Coronary artery (tissue), 2 donors: Measurements from ENCODE around the gene CLPTM1L.

Experiments used
- DNase-seq: peaks from one replicate; pipeline ENCODE4 v3.0.0-alpha.2; 2017; ENCODE audit warnings: low spot score
- H3K27ac ChIP-seq, 2 donors: fragments of 200-600 bp; sonication (generic); one replicate each; pipeline ENCODE4 v1.5.1; 2016 to 2019
- H3K4me3 ChIP-seq: fragments of 200-600 bp; sonication (generic); 2 replicates; pipeline ENCODE4 v1.5.1; 2016; ENCODE audit warnings: mild to moderate bottlenecking, moderate library complexity
- TF ChIP-seq, protein P1 (sequence below): fragments of 200-600 bp; sonication (generic); IDR thresholded peaks from one replicate; pipeline ENCODE4 v1.5.1; 2019; ENCODE audit warnings: antibody characterized with exemption

The CLPTM1L gene

DNA sequence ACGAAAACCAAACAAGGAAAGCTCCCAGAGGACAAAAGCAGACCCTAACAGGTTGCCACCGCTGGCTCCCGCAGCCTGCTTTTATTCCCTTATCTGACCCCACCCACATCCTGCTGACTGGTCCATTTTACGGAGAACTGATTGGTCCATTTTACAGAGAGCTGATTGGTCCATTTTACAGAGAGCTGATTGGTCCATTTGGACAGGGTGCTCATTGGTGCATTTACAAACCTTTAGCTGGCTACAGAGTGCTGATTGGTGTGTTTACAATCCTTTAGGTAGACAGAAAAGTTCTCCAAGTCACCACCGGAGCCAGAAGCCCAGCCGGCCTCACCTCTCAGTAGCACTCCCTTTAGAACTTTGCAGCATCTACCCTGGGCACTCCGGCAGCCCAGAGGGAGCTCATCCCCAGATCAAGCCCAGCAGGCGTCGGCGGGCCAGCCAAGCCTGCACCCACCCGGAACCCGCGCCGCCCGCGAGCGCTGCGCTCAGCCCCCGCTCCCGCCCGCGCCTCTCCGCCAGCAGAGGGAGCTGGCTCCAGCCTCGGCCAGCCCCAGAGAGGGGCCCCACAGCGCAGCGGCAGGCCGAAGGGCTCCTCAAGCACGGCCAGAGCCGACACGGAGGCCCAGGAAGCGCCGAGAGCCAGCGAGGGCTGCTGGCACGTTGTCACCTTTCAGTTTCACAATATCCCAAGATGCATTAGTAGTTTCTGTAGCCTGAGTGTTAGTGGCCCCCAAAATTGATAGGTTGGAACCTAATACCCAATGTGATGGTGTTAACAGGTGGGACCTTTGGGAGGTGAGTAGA is 35.3 kb upstream of the CLPTM1L start:
- no peak for DNase-seq
- H3K4me3 ChIP-seq: peak overlapping the region; percentile 57
- TF ChIP-seq, protein P1, sequence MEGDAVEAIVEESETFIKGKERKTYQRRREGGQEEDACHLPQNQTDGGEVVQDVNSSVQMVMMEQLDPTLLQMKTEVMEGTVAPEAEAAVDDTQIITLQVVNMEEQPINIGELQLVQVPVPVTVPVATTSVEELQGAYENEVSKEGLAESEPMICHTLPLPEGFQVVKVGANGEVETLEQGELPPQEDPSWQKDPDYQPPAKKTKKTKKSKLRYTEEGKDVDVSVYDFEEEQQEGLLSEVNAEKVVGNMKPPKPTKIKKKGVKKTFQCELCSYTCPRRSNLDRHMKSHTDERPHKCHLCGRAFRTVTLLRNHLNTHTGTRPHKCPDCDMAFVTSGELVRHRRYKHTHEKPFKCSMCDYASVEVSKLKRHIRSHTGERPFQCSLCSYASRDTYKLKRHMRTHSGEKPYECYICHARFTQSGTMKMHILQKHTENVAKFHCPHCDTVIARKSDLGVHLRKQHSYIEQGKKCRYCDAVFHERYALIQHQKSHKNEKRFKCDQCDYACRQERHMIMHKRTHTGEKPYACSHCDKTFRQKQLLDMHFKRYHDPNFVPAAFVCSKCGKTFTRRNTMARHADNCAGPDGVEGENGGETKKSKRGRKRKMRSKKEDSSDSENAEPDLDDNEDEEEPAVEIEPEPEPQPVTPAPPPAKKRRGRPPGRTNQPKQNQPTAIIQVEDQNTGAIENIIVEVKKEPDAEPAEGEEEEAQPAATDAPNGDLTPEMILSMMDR: peak; percentile 25
- H3K27ac ChIP-seq: no peak overlapping the region

GRCh38 chr5:1378866-1379659 is 34.2 kb upstream of the CLPTM1L start:
- DNase-seq: no peak
- TF ChIP-seq, protein P1: no peak

DNA sequence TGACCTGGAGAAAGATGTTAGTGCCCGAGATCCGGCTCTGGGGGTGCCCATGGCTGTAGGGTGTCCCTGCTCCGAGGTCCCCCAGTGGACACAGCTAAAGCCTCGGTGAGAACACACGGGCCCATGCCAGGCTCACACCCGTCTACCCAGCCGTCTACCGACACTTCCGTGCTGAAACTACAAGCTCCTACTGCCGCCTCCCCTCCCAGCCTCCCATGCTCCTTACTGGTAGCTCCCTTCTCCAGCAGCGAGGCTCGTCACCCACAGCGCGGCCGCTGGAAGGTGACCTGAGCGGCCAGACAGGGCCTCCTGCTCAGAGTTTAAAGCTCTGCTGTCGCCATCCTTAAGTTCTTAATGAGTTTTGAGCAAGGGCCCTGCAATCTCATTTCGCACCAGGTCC is 33.2 kb upstream of the CLPTM1L start:
- TF ChIP-seq, protein P1: no peak
- Histone ChIP-seq H3K27ac (no peak overlapping the region), H3K4me3 (no peak overlapping the region)
- DNase-seq: no peak

More at GRCh38 chr5:1378866-1379659, 34.2 kb upstream of the CLPTM1L start:
- H3K27ac ChIP-seq: no peak overlapping the region
- no peak overlapping the region for H3K4me3 ChIP-seq

DNA sequence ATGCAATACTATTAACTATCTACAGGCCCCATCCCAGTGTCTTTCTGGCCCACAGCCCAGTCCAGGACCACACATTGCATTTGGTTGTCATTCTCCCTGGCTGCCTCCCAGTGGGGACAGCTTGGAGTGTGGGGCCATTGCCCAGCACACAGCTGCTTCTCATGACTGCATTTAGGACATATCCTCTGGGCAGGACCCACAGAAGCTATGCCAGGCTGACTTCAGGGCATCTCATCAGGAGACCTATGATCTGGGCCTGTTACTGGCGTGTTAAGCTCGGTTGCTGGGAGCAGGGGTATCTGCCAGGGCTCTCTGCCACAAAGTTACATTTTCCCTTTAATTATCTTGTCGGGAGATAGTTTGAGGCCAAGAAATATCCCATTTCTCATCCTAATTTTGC is 32.1 kb upstream of the CLPTM1L start:
- TF ChIP-seq, protein P1: no peak
- no peak for DNase-seq
- no peak overlapping the region for H3K4me3 ChIP-seq

GRCh38 chr5:1375871-1376810 is 31.2 kb upstream of the CLPTM1L start:
- H3K4me3 ChIP-seq: no peak overlapping the region
- DNase-seq: no peak
- H3K27ac ChIP-seq: no peak overlapping the region
- TF ChIP-seq, protein P1: no peak

More for the DNA sequence above, 32.1 kb upstream of the CLPTM1L start:
- H3K27ac ChIP-seq: no peak overlapping the region

DNA sequence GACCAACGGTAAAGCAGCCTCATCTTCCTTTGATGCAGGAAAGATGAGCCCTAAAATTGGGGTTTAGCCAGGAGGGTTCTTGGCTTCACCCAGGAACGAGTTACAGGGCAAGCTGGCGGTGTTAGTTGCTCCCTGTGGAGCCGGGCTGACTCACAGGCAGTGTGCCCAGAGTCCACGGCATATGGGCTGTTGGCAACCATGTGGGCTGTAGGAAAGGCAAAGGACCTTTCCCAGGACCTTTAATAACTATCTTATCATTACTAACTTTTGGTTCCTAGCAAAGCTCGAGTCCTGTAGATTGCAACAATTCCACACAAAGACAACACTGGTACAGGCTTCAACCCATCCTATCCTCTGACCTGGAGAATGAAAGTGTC is 29.8 kb upstream of the CLPTM1L start:
- DNase-seq: no peak
- Histone ChIP-seq H3K27ac (no peak overlapping the region), H3K4me3 (no peak overlapping the region)
- TF ChIP-seq, protein P1: no peak
